DND-41 (cell line): ENCODE measurements around the gene MYO19.
A peak's percentile ranks its signal among the peaks of the same experiment; 100 is the strongest.

Experiments
- CTCF ChIP-seq: IDR thresholded peaks from 2 replicates; pipeline ENCODE4 v1.5.1; 2012; ENCODE audit warnings: borderline replicate concordance, low read length, moderate library complexity, mild to moderate bottlenecking; ENCODE audit not compliant: poor library complexity, severe bottlenecking; ENCODE audit errors: extremely low read depth
- EZH2 ChIP-seq: IDR thresholded peaks from 3 replicates; pipeline ENCODE4 v1.6.1; 2012; ENCODE audit warnings: borderline replicate concordance, low read depth, mild to moderate bottlenecking, moderate library complexity, low read length, inconsistent platforms; ENCODE audit not compliant: severe bottlenecking

GRCh38 chr17:36544307-36545076 lies 9.8 kb upstream of the MYO19 start, which contains the start of gene GGNBP2:
- TF ChIP-seq EZH2 (no peak), CTCF (peak; percentile 0)
